Measurements from ENCODE around the gene TNRC6A.

DNA sequence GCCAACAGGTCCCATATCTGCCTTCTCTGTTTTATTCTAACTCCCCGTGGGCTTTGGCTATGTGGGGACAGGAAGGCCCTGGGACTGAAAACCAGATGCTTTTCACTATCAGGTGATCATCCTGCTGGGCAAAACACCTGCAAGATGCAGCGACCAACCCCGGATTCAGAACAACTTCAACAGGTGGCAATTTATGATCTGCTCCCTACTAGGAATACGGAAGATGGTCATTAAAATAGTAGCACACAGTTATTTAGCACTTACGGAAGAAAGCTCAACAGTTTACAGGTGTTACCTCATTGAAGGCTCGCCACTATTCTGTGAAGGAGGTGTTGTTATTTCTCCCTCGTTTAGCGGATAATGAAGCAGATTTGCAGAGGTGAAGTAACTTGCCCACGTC, 108.5 kb downstream of the TNRC6A start:
- no peak for TF ChIP-seq POLR2A (IDR thresholded peaks at IDR 0.05)
- no peak for TF ChIP-seq CTCF (IDR thresholded peaks at IDR 0.05)

Measured in right lobe of liver (tissue), 4 donors.